H1 (cell line): ENCODE measurements around the gene CEP104. TPM values are rescaled to one million over a fixed set of nuclear protein-coding genes. Genes with fewer than 3 reads are reported as not detected.

Experiments
- CTCF ChIA-PET: fragments of 300-600 bp; sonication (Branson Sonifier 250); formaldehyde crosslinking; loops from one replicate; lab custom pipeline; 2021; ENCODE audit not compliant: partially characterized antibody; lab: Charles Lee
- POLR2A ChIA-PET: fragments of 300-600 bp; sonication (Branson Sonifier 250); formaldehyde crosslinking; loops from one replicate; lab custom pipeline; 2021; ENCODE audit warnings: inconsistent platforms; ENCODE audit not compliant: partially characterized antibody; lab: Charles Lee
- DNase-seq, 2 experiments: peaks; one replicate each; pipeline versions ENCODE4 v3.0.0 to v3.0.0-alpha.2; 2010 to 2022; ENCODE audit warnings: low spot score in 2 of 2, low read depth in 1 of 2, mixed read lengths in 1 of 2
- FAIRE-seq: peaks from 2 replicates; lab custom pipeline; 2011; peaks lifted over from hg19 to GRCh38; lab: Jason Lieb, UNC
- H2AFZ ChIP-seq: 2 replicates; pipeline ENCODE4 v1.8.1; 2012; ENCODE audit warnings: low read length, inconsistent platforms
- H2AK5ac ChIP-seq: 2 replicates; pipeline ENCODE4 v1.6.1; 2013; ENCODE audit warnings: low read depth, low read length
- H2BK120ac ChIP-seq: replicated peaks from 2 replicates; pipeline ENCODE3; 2013; ENCODE audit warnings: low read depth, low read length, inconsistent platforms
- H2BK12ac ChIP-seq: 2 replicates; pipeline ENCODE4 v1.6.1; 2013; ENCODE audit warnings: low read depth, low read length
- H2BK15ac ChIP-seq: 2 replicates; pipeline ENCODE4 v1.6.1; 2013; ENCODE audit warnings: low read length
- H2BK20ac ChIP-seq: 2 replicates; pipeline ENCODE4 v1.6.1; 2013; ENCODE audit warnings: low read length
- H2BK5ac ChIP-seq: 2 replicates; pipeline ENCODE4 v1.6.1; 2013; ENCODE audit warnings: low read depth, low read length
- H3K14ac ChIP-seq: 2 replicates; pipeline ENCODE4 v1.6.1; 2013; ENCODE audit warnings: inconsistent platforms; ENCODE audit not compliant: insufficient read length
- H3K18ac ChIP-seq: 2 replicates; pipeline ENCODE4 v1.6.1; 2013; ENCODE audit warnings: low read length; ENCODE audit errors: extremely low read depth
- H3K23ac ChIP-seq: 2 replicates; pipeline ENCODE4 v1.6.1; 2013; ENCODE audit warnings: inconsistent platforms; ENCODE audit not compliant: insufficient read length
- H3K23me2 ChIP-seq: 2 replicates; pipeline ENCODE4 v1.6.1; 2013; ENCODE audit warnings: low read depth, low read length
- H3K27ac ChIP-seq: 2 replicates; pipeline ENCODE4 v1.6.1; 2011; ENCODE audit warnings: low read depth, low read length, inconsistent platforms
- H3K27me3 ChIP-seq, 4 experiments: replicated peaks in 1 of 4; 1 replicate in 1 of 4; 2 replicates in 3 of 4; pipeline versions ENCODE4 v1.6.1 to v1.8.1; 2011 to 2013; ENCODE audit warnings: low read length in 3 of 4, mild to moderate bottlenecking in 3 of 4, inconsistent platforms in 2 of 4, mixed read lengths in 2 of 4, moderate library complexity in 1 of 4; ENCODE audit not compliant: control insufficient read depth in 3 of 4, insufficient read depth in 3 of 4; ENCODE audit errors: extremely low read depth in 1 of 4
- H3K36me3 ChIP-seq, 4 experiments: 2 replicates each; pipeline versions ENCODE4 v1.6.1 to v1.8.1; 2011 to 2013; ENCODE audit warnings: mild to moderate bottlenecking in 4 of 4, low read length in 3 of 4, moderate library complexity in 2 of 4, control low read depth in 1 of 4, inconsistent platforms in 1 of 4; ENCODE audit not compliant: insufficient read depth in 4 of 4, control insufficient read depth in 2 of 4
- H3K4ac ChIP-seq: replicated peaks from 2 replicates; pipeline ENCODE3; 2013; ENCODE audit warnings: low read length, low read depth, mixed read lengths, inconsistent platforms; ENCODE audit not compliant: insufficient read length
- H3K4me1 ChIP-seq, 4 experiments: replicated peaks in 1 of 4; 1 replicate in 1 of 4; 2 replicates in 3 of 4; pipeline versions ENCODE4 v1.6.1 to v1.8.1; 2011 to 2013; ENCODE audit warnings: low read length in 3 of 4, inconsistent platforms in 2 of 4, mixed read lengths in 1 of 4; ENCODE audit not compliant: insufficient read depth in 4 of 4, control insufficient read depth in 3 of 4
- H3K4me2 ChIP-seq, 2 experiments: 2 replicates each; pipeline versions ENCODE4 v1.6.1 to v1.8.1; 2011 to 2013; ENCODE audit warnings: low read depth in 2 of 2, low read length in 2 of 2, control low read depth in 1 of 2, inconsistent platforms in 1 of 2, mild to moderate bottlenecking in 1 of 2; ENCODE audit not compliant: insufficient read depth in 1 of 2
- H3K4me3 ChIP-seq, 4 experiments: fragments of 200-600, 300-600 bp in 1 of 4; sonication (generic), shearing (Covaris generic), sonication (Bioruptor Twin) in 1 of 4; 2 replicates each; pipeline versions ENCODE4 v1.5.1 to v1.8.1; 2011 to 2016; ENCODE audit warnings: low read length in 4 of 4, low read depth in 3 of 4, control low read depth in 2 of 4, inconsistent platforms in 2 of 4, mild to moderate bottlenecking in 2 of 4, mixed read lengths in 1 of 4, moderate library complexity in 1 of 4; ENCODE audit not compliant: insufficient read depth in 2 of 4; ENCODE audit errors: extremely low read depth in 1 of 4
- H3K56ac ChIP-seq: replicated peaks from 2 replicates; pipeline ENCODE3; 2013; ENCODE audit warnings: low read depth, mild to moderate bottlenecking, mixed read lengths, low read length, inconsistent platforms; ENCODE audit not compliant: insufficient read length
- H3K79me1 ChIP-seq: 2 replicates; pipeline ENCODE4 v1.6.1; 2013; ENCODE audit warnings: low read depth, low read length, control low read depth
- H3K79me2 ChIP-seq, 2 experiments: 2 replicates each; pipeline versions ENCODE4 v1.6.1 to v1.8.1; 2012 to 2013; ENCODE audit warnings: low read length in 2 of 2, mild to moderate bottlenecking in 2 of 2, inconsistent platforms in 1 of 2; ENCODE audit not compliant: insufficient read depth in 2 of 2, control insufficient read depth in 1 of 2
- H3K9ac ChIP-seq, 4 experiments: replicated peaks in 1 of 4; 1 replicate in 1 of 4; 2 replicates in 3 of 4; pipeline versions ENCODE4 v1.6.1 to v1.8.1; 2011 to 2013; ENCODE audit warnings: low read depth in 3 of 4, low read length in 3 of 4, control low read depth in 2 of 4, mild to moderate bottlenecking in 2 of 4, moderate library complexity in 2 of 4, inconsistent platforms in 1 of 4; ENCODE audit errors: extremely low read depth in 1 of 4
- H3K9me3 ChIP-seq, 2 experiments: 2 replicates each; pipeline versions ENCODE4 v1.6.1 to v1.8.1; 2012 to 2013; ENCODE audit warnings: mild to moderate bottlenecking in 2 of 2, moderate library complexity in 2 of 2, control low read depth in 1 of 2, inconsistent platforms in 1 of 2, low read depth in 1 of 2, low read length in 1 of 2, mixed read lengths in 1 of 2; ENCODE audit not compliant: insufficient read depth in 2 of 2
- H4K20me1 ChIP-seq, 2 experiments: replicated peaks in 1 of 2; 2 replicates each; pipeline versions ENCODE3 to v1.8.1; 2011 to 2013; ENCODE audit warnings: inconsistent platforms in 2 of 2, low read length in 2 of 2, mild to moderate bottlenecking in 1 of 2; ENCODE audit not compliant: insufficient read depth in 2 of 2, control insufficient read depth in 1 of 2
- H4K5ac ChIP-seq: 2 replicates; pipeline ENCODE4 v1.6.1; 2013; ENCODE audit warnings: low read length, low read depth, mixed read lengths, inconsistent platforms; ENCODE audit not compliant: insufficient read length
- H4K8ac ChIP-seq: 2 replicates; pipeline ENCODE4 v1.8.0; 2013; ENCODE audit warnings: mild to moderate bottlenecking, moderate library complexity, low read length, inconsistent platforms; ENCODE audit not compliant: insufficient read depth; ENCODE audit errors: extremely low read depth
- H4K91ac ChIP-seq: replicated peaks from 2 replicates; pipeline ENCODE3; 2013; ENCODE audit warnings: low read length, mixed read lengths, inconsistent platforms; ENCODE audit not compliant: insufficient read length
- EZH2 ChIP-seq: fragments of 200-600 bp; sonication (generic); IDR thresholded peaks from 2 replicates; pipeline ENCODE4 v1.7.1; 2012; ENCODE audit warnings: low read depth, mild to moderate bottlenecking, moderate library complexity, low read length, inconsistent platforms; ENCODE audit not compliant: severe bottlenecking
- GABPA ChIP-seq: IDR thresholded peaks from 2 replicates; pipeline ENCODE4 v1.6.1; 2011; ENCODE audit warnings: mild to moderate bottlenecking, low read length, moderate library complexity, borderline replicate concordance; ENCODE audit not compliant: insufficient read depth
- GTF2F1 ChIP-seq: IDR thresholded peaks from 2 replicates; pipeline ENCODE4 v1.6.1; 2012; ENCODE audit warnings: low read depth, low read length, improper control_type of control experiment, borderline replicate concordance
- SAP30 ChIP-seq: fragments of 300-600 bp; sonication (generic); IDR thresholded peaks from 2 replicates; pipeline ENCODE4 v1.7.1; 2012; ENCODE audit warnings: low read length, moderate library complexity, mild to moderate bottlenecking, inconsistent platforms; ENCODE audit not compliant: insufficient read depth, insufficient replicate concordance
- TAF1 ChIP-seq: IDR thresholded peaks from 2 replicates; pipeline ENCODE4 v1.6.1; 2011; ENCODE audit warnings: mild to moderate bottlenecking, low read depth, low read length
- YY1 ChIP-seq: IDR thresholded peaks from 2 replicates; pipeline ENCODE4 v1.6.1; 2011; ENCODE audit warnings: low read depth, mild to moderate bottlenecking, low read length
- ZNF274 ChIP-seq: IDR thresholded peaks from 2 replicates; pipeline ENCODE4 v1.7.0; 2012; ENCODE audit warnings: low read length, borderline replicate concordance; ENCODE audit errors: extremely low read depth
- WGBS, 2 experiments: shearing (Covaris generic) in 1 of 2; methylation state at CpG; one replicate each; pipeline versions ENCODE4 v1.1.6 to v1.1.7; 2013 to 2015; ENCODE audit warnings: low lambda C conversion rate in 2 of 2, mixed read lengths in 2 of 2, inconsistent platforms in 1 of 2, low coverage in 1 of 2, missing lambda C conversion rate in 1 of 2; ENCODE audit not compliant: insufficient replicate concordance in 2 of 2, insufficient coverage in 1 of 2, insufficient read length in 1 of 2; ENCODE audit errors: extremely low coverage in 1 of 2, missing lambda C conversion rate in 1 of 2; 5-methylcytosine and 5-hydroxymethylcytosine counted together
- polyA plus RNA-seq, 7 experiments: library from polyadenylated mRNA; depleted of rRNA in 3 of 7; stranded (reverse) in 5 of 7; unstranded in 2 of 7; fragments of >200 nt in 5 of 7; fragments of 200-250 nt in 2 of 7; gene quantifications; 1 replicate in 5 of 7; 2 replicates in 1 of 7; 4 replicates in 1 of 7; pipeline versions ENCODE4 v1.2.1 to v1.2.3, GENCODE V29; 2011 to 2013; ENCODE audit warnings: missing spikeins in 2 of 7, mixed read lengths in 2 of 7
- total RNA-seq: library from RNA; stranded (reverse); fragmentation: NEBNext Ultra II Directional; extraction: Animal tissue kit (Norgen Biotek cat#: 25700); gene quantifications from 2 replicates; pipeline ENCODE4 v1.2.1, GENCODE V29; 2021

CEP104 gene
- total and polyA plus RNA-seq, 2 of the 8 experiments (the other 6 are each of a cell fraction or from before 2014, with no cell fraction given): 8.0 to 43.9 TPM

DNA sequence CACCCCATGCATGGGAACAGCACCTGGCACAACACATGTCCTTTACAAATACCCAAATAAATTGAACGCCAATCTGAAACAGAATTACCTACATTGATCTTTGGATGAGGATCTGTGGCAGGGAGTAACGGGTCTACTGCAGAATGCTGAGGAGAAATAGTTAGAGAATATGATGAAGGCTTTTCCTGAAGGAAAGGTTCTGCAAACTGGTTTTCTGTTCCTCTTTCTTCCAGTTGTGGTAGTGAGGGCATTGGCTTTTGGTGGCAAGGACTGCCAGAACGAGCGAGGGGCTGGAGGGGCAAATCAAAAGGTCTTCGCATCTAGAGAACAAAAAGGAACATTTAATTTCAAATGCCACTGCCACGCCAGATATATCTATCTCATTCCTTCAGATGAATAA is 19.8 kb downstream of the CEP104 start:
- Histone ChIP-seq H3K23me2 (no peaks in the 10 kb centered on the region), H3K4me3 (no peak overlapping the region), H4K20me1 (peaks cover 0 to 2% of the 10 kb centered on the region in 2 experiments), H3K9ac (no peak overlapping the region), H3K36me3 (peaks cover 3 to 28% (median 12%) of the 10 kb centered on the region in 4 experiments; a peak in 6 of 8 replicates), H3K79me1 (no peaks in the 10 kb centered on the region), H2BK120ac (no peak overlapping the region), H3K4ac (no peak overlapping the region), H3K9me3 (peaks cover 0 to 6% of the 10 kb centered on the region in 2 experiments; a peak in 2 of 4 replicates), H2AFZ (no peak overlapping the region), H3K56ac (no peak overlapping the region), H3K4me2 (no peak overlapping the region), H3K18ac (no peak overlapping the region), H3K27me3 (no peaks in the 10 kb centered on the region), H2AK5ac (no peak overlapping the region), H4K8ac (no peak overlapping the region), H2BK5ac (no peak overlapping the region), H3K4me1 (no peaks in the 10 kb centered on the region), H2BK15ac (no peak overlapping the region), H4K5ac (no peak overlapping the region), H2BK20ac (no peak overlapping the region), H3K79me2 (no peaks in the 10 kb centered on the region), H3K14ac (no peak overlapping the region), H2BK12ac (no peak overlapping the region), H4K91ac (no peak overlapping the region), H3K23ac (no peak overlapping the region), H3K27ac (no peak overlapping the region)
- ChIA-PET POLR2A (no interaction called here), CTCF (no interaction called here)
- FAIRE-seq: no peak
- 87% methylated on average over 6 of the region's 6 CpGs; no CpG with 5 or more reads in 1 of the 2 experiments for WGBS, 2 experiments
- DNase-seq: no peak
- TF ChIP-seq SAP30 (no peak), GTF2F1 (no peak), GABPA (no peak), EZH2 (no peak), YY1 (no peak), ZNF274 (no peak), TAF1 (no peak)
